ENCODE data around the gene CEP95. TPM values are rescaled to one million over a fixed set of nuclear protein-coding genes. Genes with fewer than 3 reads are reported as not detected.
A peak's percentile ranks its signal among the peaks of the same experiment; 100 is the strongest.

CEP95 gene
- total and polyA plus RNA-seq, 2 of the 13 experiments (the other 11 are each of a cell fraction or from before 2014, with no cell fraction given) = 65.9 to 68.8 TPM

DNA sequence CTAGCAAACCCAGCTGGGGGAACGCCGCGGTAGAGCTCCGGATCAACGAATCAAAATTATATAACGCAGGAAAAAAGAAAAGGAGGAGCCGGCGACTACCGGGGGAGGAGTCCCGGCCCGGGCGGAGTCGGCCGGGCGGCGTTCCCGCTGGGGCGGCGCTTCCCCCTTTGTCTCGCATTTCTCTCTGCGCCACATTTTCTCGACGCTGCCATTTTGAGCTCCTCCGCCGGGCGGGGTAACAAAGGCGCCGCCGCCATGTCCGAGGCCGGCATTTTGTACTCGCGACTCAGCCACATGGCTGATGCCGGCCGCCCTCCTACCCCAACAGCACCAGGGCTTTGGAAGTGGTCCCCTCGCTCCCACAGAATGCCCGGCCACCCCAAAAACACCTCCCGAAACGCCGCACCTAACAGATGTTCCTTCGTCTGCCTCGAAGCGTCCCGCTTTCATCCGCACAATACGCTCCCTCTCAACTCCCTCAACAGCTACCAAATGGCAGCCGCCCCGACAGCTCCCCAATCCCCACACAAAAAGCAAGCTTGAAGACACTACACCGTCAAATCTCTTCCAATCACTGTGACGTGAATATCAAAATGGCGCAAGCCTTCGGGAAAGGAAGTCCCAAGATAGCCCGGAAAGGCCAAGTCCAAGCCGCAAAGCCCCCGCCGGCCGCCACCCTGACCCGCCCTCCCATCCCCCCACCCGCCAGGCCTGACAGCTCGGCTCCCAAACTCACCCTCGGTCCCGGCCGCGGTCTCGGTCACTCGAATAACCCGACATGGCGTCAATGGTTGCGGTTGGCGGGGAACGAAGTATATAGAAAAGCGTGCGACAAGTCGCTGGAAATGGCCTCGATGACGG is 1.2 kb upstream of the CEP95 start (continued):
- TF ChIP-seq, protein P1, sequence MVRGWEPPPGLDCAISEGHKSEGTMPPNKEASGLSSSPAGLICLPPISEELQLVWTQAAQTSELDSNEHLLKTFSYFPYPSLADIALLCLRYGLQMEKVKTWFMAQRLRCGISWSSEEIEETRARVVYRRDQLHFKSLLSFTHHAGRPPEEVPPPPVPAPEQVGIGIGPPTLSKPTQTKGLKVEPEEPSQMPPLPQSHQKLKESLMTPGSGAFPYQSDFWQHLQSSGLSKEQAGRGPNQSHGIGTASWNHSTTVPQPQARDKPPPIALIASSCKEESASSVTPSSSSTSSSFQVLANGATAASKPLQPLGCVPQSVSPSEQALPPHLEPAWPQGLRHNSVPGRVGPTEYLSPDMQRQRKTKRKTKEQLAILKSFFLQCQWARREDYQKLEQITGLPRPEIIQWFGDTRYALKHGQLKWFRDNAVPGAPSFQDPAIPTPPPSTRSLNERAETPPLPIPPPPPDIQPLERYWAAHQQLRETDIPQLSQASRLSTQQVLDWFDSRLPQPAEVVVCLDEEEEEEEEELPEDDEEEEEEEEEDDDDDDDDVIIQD (CRISPR knock-in tag; IDR thresholded peaks at IDR 0.05; ENCODE audit: low read depth) = no peak; the same call in 1 of the 2 replicates
- TF ChIP-seq ZBTB7B (CRISPR knock-in tag; IDR thresholded peaks at IDR 0.05) (no peak), MTA3 (CRISPR knock-in tag; IDR thresholded peaks at IDR 0.05) (no peak), RXRA (CRISPR knock-in tag; IDR thresholded peaks at IDR 0.05) (0 out of 2 replicates have a peak, but pooled peaks have one; percentile 58), ZNF180 (CRISPR knock-in tag; IDR thresholded peaks at IDR 0.05; ENCODE audit: borderline replicate concordance, low read depth) (no peak), GATA4 (IDR thresholded peaks at IDR 0.05; ENCODE audit: borderline replicate concordance, low read depth) (no peak), RFXAP (CRISPR knock-in tag; IDR thresholded peaks at IDR 0.05; ENCODE audit: borderline replicate concordance) (no peak), ZNF703 (CRISPR knock-in tag; IDR thresholded peaks at IDR 0.05; ENCODE audit: borderline replicate concordance) (no peak; the same call in 1 of the 2 replicates), EZH2 (conservative IDR thresholded peaks at IDR 0.05; ENCODE audit: low read depth, low read length) (no peak), GATAD2A (CRISPR knock-in tag; IDR thresholded peaks at IDR 0.05) (peak; percentile 46; the same call in 1 of the 2 replicates), KLF11 (CRISPR knock-in tag; IDR thresholded peaks at IDR 0.05) (peak; percentile 73; the same call in 1 of the 2 replicates)
- TF ChIP-seq, protein P2, sequence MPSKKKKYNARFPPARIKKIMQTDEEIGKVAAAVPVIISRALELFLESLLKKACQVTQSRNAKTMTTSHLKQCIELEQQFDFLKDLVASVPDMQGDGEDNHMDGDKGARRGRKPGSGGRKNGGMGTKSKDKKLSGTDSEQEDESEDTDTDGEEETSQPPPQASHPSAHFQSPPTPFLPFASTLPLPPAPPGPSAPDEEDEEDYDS (CRISPR knock-in tag; IDR thresholded peaks at IDR 0.05) = no peak
- TF ChIP-seq, protein P3, sequence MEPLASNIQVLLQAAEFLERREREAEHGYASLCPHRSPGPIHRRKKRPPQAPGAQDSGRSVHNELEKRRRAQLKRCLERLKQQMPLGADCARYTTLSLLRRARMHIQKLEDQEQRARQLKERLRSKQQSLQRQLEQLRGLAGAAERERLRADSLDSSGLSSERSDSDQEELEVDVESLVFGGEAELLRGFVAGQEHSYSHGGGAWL (CRISPR knock-in tag; IDR thresholded peaks at IDR 0.05) = peak; percentile 75; the same call in 1 of the 2 replicates
- TF ChIP-seq, protein P4, sequence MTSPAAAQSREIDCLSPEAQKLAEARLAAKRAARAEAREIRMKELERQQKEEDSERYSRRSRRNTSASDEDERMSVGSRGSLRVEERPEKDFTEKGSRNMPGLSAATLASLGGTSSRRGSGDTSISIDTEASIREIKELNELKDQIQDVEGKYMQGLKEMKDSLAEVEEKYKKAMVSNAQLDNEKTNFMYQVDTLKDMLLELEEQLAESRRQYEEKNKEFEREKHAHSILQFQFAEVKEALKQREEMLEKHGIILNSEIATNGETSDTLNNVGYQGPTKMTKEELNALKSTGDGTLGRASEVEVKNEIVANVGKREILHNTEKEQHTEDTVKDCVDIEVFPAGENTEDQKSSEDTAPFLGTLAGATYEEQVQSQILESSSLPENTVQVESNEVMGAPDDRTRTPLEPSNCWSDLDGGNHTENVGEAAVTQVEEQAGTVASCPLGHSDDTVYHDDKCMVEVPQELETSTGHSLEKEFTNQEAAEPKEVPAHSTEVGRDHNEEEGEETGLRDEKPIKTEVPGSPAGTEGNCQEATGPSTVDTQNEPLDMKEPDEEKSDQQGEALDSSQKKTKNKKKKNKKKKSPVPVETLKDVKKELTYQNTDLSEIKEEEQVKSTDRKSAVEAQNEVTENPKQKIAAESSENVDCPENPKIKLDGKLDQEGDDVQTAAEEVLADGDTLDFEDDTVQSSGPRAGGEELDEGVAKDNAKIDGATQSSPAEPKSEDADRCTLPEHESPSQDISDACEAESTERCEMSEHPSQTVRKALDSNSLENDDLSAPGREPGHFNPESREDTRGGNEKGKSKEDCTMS (CRISPR knock-in tag; conservative IDR thresholded peaks at IDR 0.05) = no peak

Measured in HepG2 (cell line).